ENCODE data around the gene HDAC4. TPM values are rescaled to one million over a fixed set of nuclear protein-coding genes. Genes with fewer than 3 reads are reported as not detected.

HDAC4 gene
- total and polyA plus RNA-seq, 2 donors (not counting 1 experiment from before 2014, with no cell fraction given), result 13.5 to 46.0 TPM

DNA sequence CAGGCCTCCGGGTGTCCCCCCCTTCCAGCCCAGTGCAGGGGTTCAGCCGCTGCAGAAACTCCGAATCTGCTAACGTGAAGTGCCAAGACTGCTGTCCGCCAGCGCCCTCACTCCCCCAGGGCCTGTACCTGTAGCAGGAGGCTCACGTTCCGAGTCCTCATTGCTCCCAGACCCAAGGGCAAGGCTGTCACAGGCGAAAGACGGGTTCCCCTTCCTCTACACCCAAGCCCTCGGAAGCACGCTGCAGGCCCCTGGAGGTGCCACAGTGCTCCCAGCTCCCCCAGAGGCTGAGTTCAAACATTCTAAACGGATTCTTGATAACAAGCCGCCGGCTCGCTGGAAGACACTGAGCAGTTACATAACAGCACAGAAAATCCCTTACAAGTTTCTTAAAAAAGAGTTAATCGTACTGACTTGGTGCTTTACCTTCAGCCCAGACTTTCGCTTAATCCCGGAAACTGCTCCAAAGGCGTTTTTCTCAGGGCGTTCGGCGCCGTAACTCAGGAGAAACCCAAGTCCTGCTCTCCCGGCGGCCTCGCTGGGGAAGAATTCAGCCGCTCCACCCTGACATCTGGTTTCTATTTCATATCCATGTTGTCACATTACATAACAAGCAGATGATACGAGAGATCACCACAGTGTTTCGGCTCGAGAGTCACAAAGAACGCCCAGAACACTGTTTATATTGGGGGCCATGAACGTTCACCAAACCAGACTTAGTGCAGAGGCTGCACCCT, 92.0 kb downstream of the HDAC4 start:
- Mint-ChIP-seq H3K27ac (no peak overlapping the region), H3K27me3 (no peaks in the 10 kb centered on the region), H3K9me3 (ENCODE audit: insufficient read depth) (no peaks in the 10 kb centered on the region), H3K4me3 (no peak overlapping the region), H3K4me1 (peaks cover 10% of the 10 kb centered on the region)
- Histone ChIP-seq H3K27me3 (replicated peaks in 1 of 4; ENCODE audit: control extremely low read depth in 1 of 4, control insufficient read depth in 3 of 4, insufficient read depth in 4 of 4, low read length in 3 of 4) (peaks cover 0 to 5% (median 0%) of the 10 kb centered on the region in 4 experiments), H3K9me3 (ENCODE audit: control extremely low read depth in 1 of 3, control insufficient read depth in 2 of 3, insufficient read depth in 1 of 3, low read length in 2 of 3) (peaks cover 0 to 5% (median 0%) of the 10 kb centered on the region in 3 donors), H2AFZ (ENCODE audit: insufficient read depth, low read depth, low read length, poor library complexity, severe bottlenecking) (no peak overlapping the region), H4K20me1 (ENCODE audit: control insufficient read depth, insufficient read depth, low read length, poor library complexity, severe bottlenecking) (peaks cover 48% of the 10 kb centered on the region), H3K36me3 (replicated peaks in 1 of 2; ENCODE audit: control extremely low read depth in 1 of 2, control insufficient read depth in 1 of 2, extremely low read depth in 1 of 2, insufficient read depth in 2 of 2, low read length in 1 of 2) (peaks cover 0 to 4% of the 10 kb centered on the region in 2 experiments), H3K27ac (ENCODE audit: low read length in 2 of 2) (no peak overlapping the region), H3K4me2 (replicated peaks; ENCODE audit: low read depth, low read length, poor library complexity, severe bottlenecking) (no peak overlapping the region), H3K4me1 (ENCODE audit: control insufficient read depth in 2 of 2, insufficient read depth in 2 of 2, low read length in 2 of 2) (peaks cover 3 to 16% of the 10 kb centered on the region in 2 donors), H3K79me2 (ENCODE audit: control insufficient read depth, insufficient read depth, low read length) (peaks cover 82% of the 10 kb centered on the region), H3K9ac (ENCODE audit: low read length) (no peak overlapping the region), H3K4me3 (ENCODE audit: control extremely low read depth in 1 of 5, extremely low read depth in 1 of 5, insufficient read depth in 1 of 5, low read depth in 2 of 5, low read length in 4 of 5) (no peak overlapping the region)
- intact Hi-C loops (cut with micrococcal nuclease), result no loop called here
- ATAC-seq (ENCODE audit: low read depth) (no peak), DNase-seq (no peak)
- no peak for TF ChIP-seq EZH2 (IDR thresholded peaks at IDR 0.05; ENCODE audit: borderline replicate concordance, insufficient read depth, low read depth, low read length, poor library complexity, severe bottlenecking)
- TF ChIP-seq, protein P1, sequence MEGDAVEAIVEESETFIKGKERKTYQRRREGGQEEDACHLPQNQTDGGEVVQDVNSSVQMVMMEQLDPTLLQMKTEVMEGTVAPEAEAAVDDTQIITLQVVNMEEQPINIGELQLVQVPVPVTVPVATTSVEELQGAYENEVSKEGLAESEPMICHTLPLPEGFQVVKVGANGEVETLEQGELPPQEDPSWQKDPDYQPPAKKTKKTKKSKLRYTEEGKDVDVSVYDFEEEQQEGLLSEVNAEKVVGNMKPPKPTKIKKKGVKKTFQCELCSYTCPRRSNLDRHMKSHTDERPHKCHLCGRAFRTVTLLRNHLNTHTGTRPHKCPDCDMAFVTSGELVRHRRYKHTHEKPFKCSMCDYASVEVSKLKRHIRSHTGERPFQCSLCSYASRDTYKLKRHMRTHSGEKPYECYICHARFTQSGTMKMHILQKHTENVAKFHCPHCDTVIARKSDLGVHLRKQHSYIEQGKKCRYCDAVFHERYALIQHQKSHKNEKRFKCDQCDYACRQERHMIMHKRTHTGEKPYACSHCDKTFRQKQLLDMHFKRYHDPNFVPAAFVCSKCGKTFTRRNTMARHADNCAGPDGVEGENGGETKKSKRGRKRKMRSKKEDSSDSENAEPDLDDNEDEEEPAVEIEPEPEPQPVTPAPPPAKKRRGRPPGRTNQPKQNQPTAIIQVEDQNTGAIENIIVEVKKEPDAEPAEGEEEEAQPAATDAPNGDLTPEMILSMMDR (IDR thresholded peaks at IDR 0.05), result no peak
- POLR2A ChIA-PET, result no interaction called here
- 84% methylated on average over 33 of the region's 33 CpGs for WGBS (ENCODE audit: insufficient coverage)
- CTCF ChIA-PET, result no interaction called here

DNA sequence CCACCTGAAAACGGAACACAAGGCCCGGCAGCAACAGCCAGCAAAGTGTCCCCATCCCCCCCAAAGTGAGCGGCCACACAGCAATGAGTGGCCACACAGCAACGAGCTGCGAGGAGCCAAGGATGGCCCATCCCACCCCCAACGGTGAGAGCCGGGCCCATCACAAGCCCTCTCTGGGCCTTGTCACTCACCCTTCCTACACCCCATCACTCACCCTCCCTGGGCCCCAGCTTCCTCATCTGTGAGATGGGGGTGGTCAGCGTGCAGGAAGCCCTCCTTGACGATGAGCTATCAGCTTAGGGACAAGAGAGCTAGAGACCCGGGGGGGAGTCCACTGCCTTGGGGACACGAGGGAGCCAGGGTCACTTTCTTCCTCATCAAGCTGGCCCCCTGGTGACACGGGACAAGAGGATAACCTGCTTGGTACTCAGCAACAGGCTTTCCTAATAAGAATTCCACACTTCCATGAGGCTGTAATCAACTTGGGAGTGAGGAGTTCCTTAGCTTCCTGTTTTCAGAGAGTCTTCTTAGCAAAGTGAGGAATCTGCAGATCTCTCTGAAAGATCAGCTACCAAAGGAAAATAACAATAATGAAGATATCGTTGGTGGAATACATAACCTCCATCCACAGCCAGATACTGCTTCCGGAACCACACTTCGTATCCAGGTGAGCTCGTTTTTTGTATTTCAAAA, 92.8 kb downstream of the HDAC4 start:
- peaks cover 77% of the 10 kb centered on the region for H3K79me2 ChIP-seq (ENCODE audit: control insufficient read depth, insufficient read depth, low read length)
- DNase-seq, result no peak
- H3K9ac ChIP-seq (ENCODE audit: low read length), result no peak overlapping the region
- peaks cover 0 to 3% (median 0%) of the 10 kb centered on the region in 3 donors for H3K9me3 ChIP-seq (ENCODE audit: control extremely low read depth in 1 of 3, control insufficient read depth in 2 of 3, insufficient read depth in 1 of 3, low read length in 2 of 3)
- CTCF ChIA-PET, result no interaction called here
- no peak overlapping the region for H2AFZ ChIP-seq (ENCODE audit: insufficient read depth, low read depth, low read length, poor library complexity, severe bottlenecking)
- intact Hi-C loops (cut with micrococcal nuclease), result no loop called here
- Mint-ChIP-seq H3K4me1 (peaks cover 18% of the 10 kb centered on the region), H3K27ac (no peak overlapping the region), H3K4me3 (no peak overlapping the region), H3K9me3 (ENCODE audit: insufficient read depth) (no peaks in the 10 kb centered on the region), H3K27me3 (no peaks in the 10 kb centered on the region)
- peaks cover 0 to 5% (median 0%) of the 10 kb centered on the region in 4 experiments for H3K27me3 ChIP-seq (replicated peaks in 1 of 4; ENCODE audit: control extremely low read depth in 1 of 4, control insufficient read depth in 3 of 4, insufficient read depth in 4 of 4, low read length in 3 of 4)
- no peak overlapping the region for H3K4me2 ChIP-seq (replicated peaks; ENCODE audit: low read depth, low read length, poor library complexity, severe bottlenecking)
- H3K4me1 ChIP-seq (ENCODE audit: control insufficient read depth in 2 of 2, insufficient read depth in 2 of 2, low read length in 2 of 2), result peaks cover 10 to 23% of the 10 kb centered on the region in 2 donors
- H3K27ac ChIP-seq (ENCODE audit: low read length in 2 of 2), result no peak overlapping the region
- no peak for TF ChIP-seq EZH2 (IDR thresholded peaks at IDR 0.05; ENCODE audit: borderline replicate concordance, insufficient read depth, low read depth, low read length, poor library complexity, severe bottlenecking)
- TF ChIP-seq, protein P1 (IDR thresholded peaks at IDR 0.05), result no peak
- no peak for ATAC-seq (ENCODE audit: low read depth)
- POLR2A ChIA-PET, result no interaction called here
- WGBS (ENCODE audit: insufficient coverage), result 96% methylated on average over 10 of the region's 16 CpGs
- no peak overlapping the region for H3K4me3 ChIP-seq (ENCODE audit: control extremely low read depth in 1 of 5, extremely low read depth in 1 of 5, insufficient read depth in 1 of 5, low read depth in 2 of 5, low read length in 4 of 5)
- peaks cover 0 to 4% of the 10 kb centered on the region in 2 experiments for H3K36me3 ChIP-seq (replicated peaks in 1 of 2; ENCODE audit: control extremely low read depth in 1 of 2, control insufficient read depth in 1 of 2, extremely low read depth in 1 of 2, insufficient read depth in 2 of 2, low read length in 1 of 2)
- peaks cover 51% of the 10 kb centered on the region for H4K20me1 ChIP-seq (ENCODE audit: control insufficient read depth, insufficient read depth, low read length, poor library complexity, severe bottlenecking)
